HepG2 (cell line): ENCODE data around the gene CELF2. TPM values are rescaled to one million over a fixed set of nuclear protein-coding genes. Genes with fewer than 3 reads are reported as not detected.

ENCODE experiments used
- ATAC-seq: fragments of 200-7000 bp; cut with Tn5 transposase; 3 replicates; pipeline ENCODE4 v1.9.1; 2020; ENCODE audit warnings: mild to moderate bottlenecking, moderate library complexity
- BruUV-seq: library from RNA; stranded (reverse); fragments of 400-500 nt; replicated peaks from 2 replicates; lab custom pipeline; 2021; lab: Mats Ljungman, UMichigan
- CTCF ChIA-PET: fragments of 300-600 bp; formaldehyde crosslinking; extraction: SDS; loops from one replicate; lab custom pipeline; 2021; ENCODE audit warnings: low total read pairs, inconsistent platforms, low intra/inter-chr PET ratio; lab: Yijun Ruan, JAX
- POLR2A ChIA-PET: fragments of 350-600 bp; sonication (Branson Sonifier 250); formaldehyde crosslinking; loops from one replicate; lab custom pipeline; 2020; ENCODE audit warnings: antibody characterized with exemption, inconsistent platforms; lab: Yijun Ruan, JAX
- DNase-seq: peaks from one replicate; pipeline ENCODE4 v3.0.0-alpha.2; 2015; ENCODE audit warnings: low spot score
- FAIRE-seq: peaks from 3 replicates; lab custom pipeline; 2011; peaks lifted over from hg19 to GRCh38; lab: Jason Lieb, UNC
- H2AFZ ChIP-seq: one replicate; pipeline ENCODE4 v1.6.1; 2011; ENCODE audit warnings: low read length, inconsistent platforms
- H3K27ac ChIP-seq: fragments of 300-600 bp; 3 replicates; pipeline ENCODE4 v1.8.0; 2011; ENCODE audit warnings: mixed run types, mild to moderate bottlenecking, mixed read lengths, low read length, inconsistent platforms; ENCODE audit not compliant: insufficient read depth; ENCODE audit errors: extremely low read length
- H3K27me3 ChIP-seq, 2 experiments: fragments of 200-600 bp in 1 of 2; 2 replicates in 1 of 2; 3 replicates in 1 of 2; pipeline versions ENCODE4 v1.6.0 to v1.8.0; 2011; ENCODE audit warnings: low read length in 2 of 2, mild to moderate bottlenecking in 2 of 2, moderate library complexity in 2 of 2, inconsistent platforms in 1 of 2; ENCODE audit not compliant: insufficient read depth in 2 of 2, control insufficient read depth in 1 of 2
- H3K36me3 ChIP-seq, 2 experiments: fragments of 200-600 bp in 1 of 2; replicated peaks in 1 of 2; 2 replicates in 1 of 2; 3 replicates in 1 of 2; pipeline versions ENCODE4 v1.5.1 to v1.8.0; 2011; ENCODE audit warnings: low read length in 2 of 2, inconsistent platforms in 1 of 2; ENCODE audit not compliant: insufficient read depth in 2 of 2, control insufficient read depth in 1 of 2
- H3K4me1 ChIP-seq: 2 replicates; pipeline ENCODE4 v1.5.1; 2012; ENCODE audit warnings: low read length, inconsistent platforms; ENCODE audit not compliant: insufficient read depth
- H3K4me2 ChIP-seq: 2 replicates; pipeline ENCODE4 v1.6.0; 2011; ENCODE audit warnings: low read depth, low read length, inconsistent platforms
- H3K4me3 ChIP-seq, 3 experiments: fragments of 200-600 bp in 1 of 3; sonication (generic), shearing (Covaris generic) in 1 of 3; replicated peaks in 1 of 3; 2 replicates each; pipeline ENCODE4 v1.5.1; 2011 to 2016; ENCODE audit warnings: low read length in 3 of 3, inconsistent platforms in 2 of 3, low read depth in 2 of 3, mild to moderate bottlenecking in 2 of 3, control low read depth in 1 of 3, mixed read lengths in 1 of 3; ENCODE audit not compliant: insufficient read depth in 1 of 3
- H3K79me2 ChIP-seq: one replicate; pipeline ENCODE4 v1.6.1; 2011; ENCODE audit warnings: low read length, inconsistent platforms; ENCODE audit not compliant: insufficient read depth
- H3K9ac ChIP-seq: 2 replicates; pipeline ENCODE4 v1.6.0; 2011; ENCODE audit warnings: mild to moderate bottlenecking, low read depth, low read length, inconsistent platforms; ENCODE audit not compliant: insufficient read depth
- H3K9me3 ChIP-seq: 2 replicates; pipeline ENCODE4 v1.5.1; 2012; ENCODE audit warnings: mild to moderate bottlenecking, low read length
- H4K20me1 ChIP-seq: 2 replicates; pipeline ENCODE4 v1.6.0; 2011; ENCODE audit warnings: inconsistent platforms, mild to moderate bottlenecking, low read length, moderate library complexity; ENCODE audit not compliant: insufficient read depth
- ERF ChIP-seq: IDR thresholded peaks from 2 replicates; pipeline ENCODE4 v1.6.1; 2018; ENCODE audit warnings: missing biosample characterization, missing genetic modification reagents
- GATA4 ChIP-seq: sonication (generic); IDR thresholded peaks from 2 replicates; pipeline ENCODE4 v1.6.1; 2016; ENCODE audit warnings: antibody characterized with exemption, low read depth, borderline replicate concordance
- HNRNPL ChIP-seq: fragments of 200-400 bp; formaldehyde crosslinking; IDR thresholded peaks from 2 replicates; pipeline ENCODE4 v1.6.1; 2017; ENCODE audit warnings: mild to moderate bottlenecking, low read depth, low read length
- HOXA7 ChIP-seq: sonication (generic); formaldehyde crosslinking; IDR thresholded peaks from 2 replicates; pipeline ENCODE4 v1.8.1; 2022; ENCODE audit warnings: mild to moderate bottlenecking, missing genetic modification reagents, moderate library complexity
- KLF11 ChIP-seq: IDR thresholded peaks from 2 replicates; pipeline ENCODE4 v1.6.1; 2016; ENCODE audit warnings: missing compliant biosample characterization
- MEIS1 ChIP-seq: sonication (generic); formaldehyde crosslinking; IDR thresholded peaks from 2 replicates; pipeline ENCODE4 v1.9.0; 2021; ENCODE audit warnings: mild to moderate bottlenecking, missing genetic modification reagents, moderate library complexity, borderline replicate concordance
- MIER3 ChIP-seq: IDR thresholded peaks from 2 replicates; pipeline ENCODE4 v1.6.1; 2016; ENCODE audit warnings: missing compliant biosample characterization, borderline replicate concordance
- NBN ChIP-seq: fragments of 450-650 bp; conservative IDR thresholded peaks from 2 replicates; pipeline ENCODE4 v1.6.1; 2017
- POLR2AphosphoS5 ChIP-seq: IDR thresholded peaks from 2 replicates; pipeline ENCODE4 v1.6.1; 2012; ENCODE audit warnings: low read depth, low read length
- RXRA ChIP-seq: sonication (generic); formaldehyde crosslinking; IDR thresholded peaks from 2 replicates; pipeline ENCODE4 v1.5.1; 2020; ENCODE audit warnings: missing genetic modification reagents
- SUZ12 ChIP-seq: fragments of 150-350 bp; IDR thresholded peaks from 2 replicates; pipeline ENCODE4 v1.6.1; 2014; ENCODE audit warnings: low read depth, low read length
- TAF15 ChIP-seq: fragments of 200-400 bp; formaldehyde crosslinking; IDR thresholded peaks from one replicate; pipeline ENCODE4 v1.6.1; 2018; ENCODE audit warnings: mild to moderate bottlenecking, low read depth, low read length; ENCODE audit not compliant: poor library complexity, severe bottlenecking
- ZBTB3 ChIP-seq: sonication (generic); formaldehyde crosslinking; IDR thresholded peaks from 2 replicates; pipeline ENCODE4 v1.4.0; 2020; ENCODE audit warnings: low read depth, mild to moderate bottlenecking, moderate library complexity, missing genetic modification reagents, borderline replicate concordance
- ZNF629 ChIP-seq: sonication (generic); formaldehyde crosslinking; conservative IDR thresholded peaks from 2 replicates; pipeline ENCODE4 v1.5.0; 2020; ENCODE audit warnings: missing genetic modification reagents
- ZNF883 ChIP-seq: sonication (generic); formaldehyde crosslinking; IDR thresholded peaks from 2 replicates; pipeline ENCODE4 v1.5.1; 2020; ENCODE audit warnings: mild to moderate bottlenecking, missing genetic modification reagents; ENCODE audit errors: not compliant biosample characterization
- WGBS: methylation state at CpG from one replicate; pipeline ENCODE4 v1.1.6; 2017; ENCODE audit warnings: low lambda C conversion rate; 5-methylcytosine and 5-hydroxymethylcytosine counted together
- in situ Hi-C: cut with HindIII; loops from 2 replicates; pipeline ENCODE4 v1.10.0; 2017; ENCODE audit warnings: low pct_unique_long_range_greater_than_20kb; ENCODE audit not compliant: extremely low pct_ligation_motif_present
- intact Hi-C: fragments of 100-400 bp; cut with micrococcal nuclease; formaldehyde crosslinking; loops from one replicate; pipeline ENCODE4 v1.10.0; 2022; ENCODE audit not compliant: unreplicated experiment
- polyA plus RNA-seq, 8 experiments: library from polyadenylated mRNA; depleted of rRNA in 3 of 8; stranded (reverse) in 7 of 8; unstranded in 1 of 8; fragments of >200 nt; fragmentation: Illumina TruSeq in 4 of 8; extraction: Trizol in 4 of 8; gene quantifications; 2 replicates each; pipeline versions ENCODE4 v1.2.1 to v1.2.3, GENCODE V29; 2011 to 2016; ENCODE audit warnings: low read depth in 4 of 8, missing spikeins in 1 of 8, mixed read lengths in 1 of 8; ENCODE audit not compliant: insufficient read depth in 1 of 8
- total RNA-seq, 5 experiments: library from RNA; depleted of rRNA; stranded (reverse); fragments of >200 nt; fragmentation: Illumina TruSeq; extraction: Trizol; gene quantifications; 2 replicates each; pipeline ENCODE4 v1.2.3, GENCODE V29; 2016; ENCODE audit warnings: low read depth in 1 of 5
- TF ChIP-seq, protein P1 (sequence below): sonication (generic); formaldehyde crosslinking; IDR thresholded peaks from 2 replicates; pipeline ENCODE4 v1.4.0; 2020; ENCODE audit warnings: missing genetic modification reagents
- TF ChIP-seq, protein P2 (sequence below): sonication (generic); formaldehyde crosslinking; IDR thresholded peaks from 2 replicates; pipeline ENCODE4 v1.5.1; 2020; ENCODE audit warnings: mild to moderate bottlenecking, moderate library complexity, missing genetic modification reagents
- TF ChIP-seq, protein P3 (sequence below): sonication (generic); formaldehyde crosslinking; IDR thresholded peaks from 2 replicates; pipeline ENCODE4 v1.5.0; 2020; ENCODE audit warnings: missing genetic modification reagents

CELF2 gene
- total and polyA plus RNA-seq, 2 of the 13 experiments (the other 11 are each of a cell fraction or from before 2014, with no cell fraction given): not detected

DNA sequence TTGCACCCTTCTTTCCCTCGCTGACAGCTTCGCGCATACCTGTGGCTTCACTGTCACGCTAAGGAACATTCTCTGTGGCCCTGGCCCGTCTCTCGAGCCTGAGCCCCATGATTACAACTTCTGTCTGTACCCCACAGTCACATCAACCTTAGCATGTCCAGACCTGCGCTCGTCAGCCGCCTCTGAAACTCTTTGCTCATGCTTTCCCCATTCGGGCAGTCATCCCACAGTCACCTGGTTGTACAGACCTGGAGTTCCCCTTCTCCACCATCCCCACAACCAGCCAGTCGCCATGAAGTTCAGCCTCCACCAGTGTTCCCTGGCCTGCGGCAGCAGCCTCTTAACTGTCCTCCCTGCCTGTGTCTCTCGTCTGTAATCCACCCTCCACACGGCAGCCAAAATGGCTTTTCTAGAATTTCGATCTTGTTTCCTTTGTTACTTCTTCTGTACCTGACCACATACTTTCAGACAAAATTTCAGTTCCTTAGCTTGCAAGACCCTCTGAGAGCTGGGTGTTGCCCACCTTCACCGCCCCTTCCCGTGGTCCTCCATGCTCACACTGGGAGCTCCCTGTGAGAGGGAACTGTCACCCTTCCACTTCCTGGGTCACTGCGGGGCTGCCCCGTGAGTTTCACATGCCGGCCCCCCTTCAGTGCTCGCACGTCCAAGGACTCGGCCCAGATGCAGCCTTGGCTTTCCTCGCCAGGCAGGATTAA, 229.2 kb downstream of the CELF2 start:
- ChIA-PET CTCF (no interaction called here), POLR2A (no interaction called here)
- Histone ChIP-seq H3K27ac (no peak overlapping the region), H3K4me1 (no peaks in the 10 kb centered on the region), H3K4me3 (no peak overlapping the region), H2AFZ (no peak overlapping the region), H3K27me3 (peaks cover 6 to 63% of the 10 kb centered on the region in 2 experiments), H3K36me3 (no peaks in the 10 kb centered on the region), H4K20me1 (no peaks in the 10 kb centered on the region), H3K9me3 (no peaks in the 10 kb centered on the region), H3K9ac (no peak overlapping the region), H3K4me2 (no peak overlapping the region), H3K79me2 (no peaks in the 10 kb centered on the region)
- in situ Hi-C loops: no loop called here
- ATAC-seq (no peak), DNase-seq (no peak), FAIRE-seq (no peak)
- no TSS peak for BruUV-seq
- 31% methylated on average over 24 of the region's 24 CpGs for WGBS
- intact Hi-C loops: no loop called here
- no peak for TF ChIP-seq MIER3 (CRISPR knock-in tag)
- TF ChIP-seq TAF15: no peak
- no peak for TF ChIP-seq HOXA7 (CRISPR knock-in tag)
- no peak for TF ChIP-seq MEIS1 (CRISPR knock-in tag)
- TF ChIP-seq ZBTB3 (CRISPR knock-in tag): no peak
- TF ChIP-seq ZNF883 (CRISPR knock-in tag): no peak
- TF ChIP-seq ERF (CRISPR knock-in tag): no peak
- TF ChIP-seq RXRA (CRISPR knock-in tag): no peak
- TF ChIP-seq, protein P1, sequence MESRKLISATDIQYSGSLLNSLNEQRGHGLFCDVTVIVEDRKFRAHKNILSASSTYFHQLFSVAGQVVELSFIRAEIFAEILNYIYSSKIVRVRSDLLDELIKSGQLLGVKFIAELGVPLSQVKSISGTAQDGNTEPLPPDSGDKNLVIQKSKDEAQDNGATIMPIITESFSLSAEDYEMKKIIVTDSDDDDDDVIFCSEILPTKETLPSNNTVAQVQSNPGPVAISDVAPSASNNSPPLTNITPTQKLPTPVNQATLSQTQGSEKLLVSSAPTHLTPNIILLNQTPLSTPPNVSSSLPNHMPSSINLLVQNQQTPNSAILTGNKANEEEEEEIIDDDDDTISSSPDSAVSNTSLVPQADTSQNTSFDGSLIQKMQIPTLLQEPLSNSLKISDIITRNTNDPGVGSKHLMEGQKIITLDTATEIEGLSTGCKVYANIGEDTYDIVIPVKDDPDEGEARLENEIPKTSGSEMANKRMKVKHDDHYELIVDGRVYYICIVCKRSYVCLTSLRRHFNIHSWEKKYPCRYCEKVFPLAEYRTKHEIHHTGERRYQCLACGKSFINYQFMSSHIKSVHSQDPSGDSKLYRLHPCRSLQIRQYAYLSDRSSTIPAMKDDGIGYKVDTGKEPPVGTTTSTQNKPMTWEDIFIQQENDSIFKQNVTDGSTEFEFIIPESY: no peak
- TF ChIP-seq, protein P2, sequence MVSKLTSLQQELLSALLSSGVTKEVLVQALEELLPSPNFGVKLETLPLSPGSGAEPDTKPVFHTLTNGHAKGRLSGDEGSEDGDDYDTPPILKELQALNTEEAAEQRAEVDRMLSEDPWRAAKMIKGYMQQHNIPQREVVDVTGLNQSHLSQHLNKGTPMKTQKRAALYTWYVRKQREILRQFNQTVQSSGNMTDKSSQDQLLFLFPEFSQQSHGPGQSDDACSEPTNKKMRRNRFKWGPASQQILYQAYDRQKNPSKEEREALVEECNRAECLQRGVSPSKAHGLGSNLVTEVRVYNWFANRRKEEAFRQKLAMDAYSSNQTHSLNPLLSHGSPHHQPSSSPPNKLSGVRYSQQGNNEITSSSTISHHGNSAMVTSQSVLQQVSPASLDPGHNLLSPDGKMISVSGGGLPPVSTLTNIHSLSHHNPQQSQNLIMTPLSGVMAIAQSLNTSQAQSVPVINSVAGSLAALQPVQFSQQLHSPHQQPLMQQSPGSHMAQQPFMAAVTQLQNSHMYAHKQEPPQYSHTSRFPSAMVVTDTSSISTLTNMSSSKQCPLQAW (CRISPR knock-in tag): no peak
- TF ChIP-seq, protein P3, sequence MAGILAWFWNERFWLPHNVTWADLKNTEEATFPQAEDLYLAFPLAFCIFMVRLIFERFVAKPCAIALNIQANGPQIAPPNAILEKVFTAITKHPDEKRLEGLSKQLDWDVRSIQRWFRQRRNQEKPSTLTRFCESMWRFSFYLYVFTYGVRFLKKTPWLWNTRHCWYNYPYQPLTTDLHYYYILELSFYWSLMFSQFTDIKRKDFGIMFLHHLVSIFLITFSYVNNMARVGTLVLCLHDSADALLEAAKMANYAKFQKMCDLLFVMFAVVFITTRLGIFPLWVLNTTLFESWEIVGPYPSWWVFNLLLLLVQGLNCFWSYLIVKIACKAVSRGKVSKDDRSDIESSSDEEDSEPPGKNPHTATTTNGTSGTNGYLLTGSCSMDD (CRISPR knock-in tag): no peak
- TF ChIP-seq POLR2AphosphoS5: no peak
- no peak for TF ChIP-seq SUZ12
- no peak for TF ChIP-seq GATA4
- TF ChIP-seq NBN: no peak
- TF ChIP-seq ZNF629 (CRISPR knock-in tag): no peak
- no peak for TF ChIP-seq KLF11
- TF ChIP-seq HNRNPL: no peak
